SK-N-SH (cell line): ENCODE data around the gene ZXDC. TPM values are rescaled to one million over a fixed set of nuclear protein-coding genes. Genes with fewer than 3 reads are reported as not detected.
A peak's percentile ranks its signal among the peaks of the same experiment; 100 is the strongest.

Source experiments
- CTCF ChIA-PET: fragments of 300-600, 350-600 bp; formaldehyde crosslinking; extraction: SDS; loops from one replicate; lab custom pipeline; 2021; lab: Yijun Ruan, JAX
- POLR2A ChIA-PET: fragments of 350-600 bp; sonication (Branson Sonifier 250); formaldehyde crosslinking; extraction: SDS; loops from one replicate; lab custom pipeline; 2020; ENCODE audit warnings: antibody characterized with exemption, inconsistent platforms; lab: Yijun Ruan, JAX
- DNase-seq: peaks from one replicate; pipeline ENCODE4 v3.0.0; 2012
- H2AFZ ChIP-seq: fragments of 200-600 bp; sonication (generic); 2 replicates; pipeline ENCODE4 v1.8.1; 2016; ENCODE audit warnings: antibody characterized with exemption, mild to moderate bottlenecking, low read depth
- H3F3A ChIP-seq: fragments of 200-600 bp; sonication (generic); replicated peaks from 2 replicates; pipeline ENCODE3; 2016; ENCODE audit warnings: antibody characterized with exemption, mild to moderate bottlenecking; ENCODE audit not compliant: insufficient read depth
- H3K27ac ChIP-seq, 2 experiments: fragments of 200-500 bp in 1 of 2; fragments of 200-600 bp in 1 of 2; sonication (Bioruptor generic) in 1 of 2; sonication (generic), shearing (Covaris generic) in 1 of 2; 2 replicates each; pipeline versions ENCODE4 v1.5.1 to v1.6.1; 2014 to 2016; ENCODE audit warnings: low read depth in 2 of 2, inconsistent platforms in 1 of 2, low read length in 1 of 2, mild to moderate bottlenecking in 1 of 2, mixed read lengths in 1 of 2
- H3K27me3 ChIP-seq: fragments of 200-600 bp; sonication (generic), shearing (Covaris generic); 2 replicates; pipeline ENCODE4 v1.6.1; 2016; ENCODE audit warnings: mixed run types; ENCODE audit not compliant: insufficient read depth
- H3K36me3 ChIP-seq, 2 experiments: fragments of 200-500 bp in 1 of 2; fragments of 200-600 bp in 1 of 2; sonication (Bioruptor generic) in 1 of 2; sonication (generic) in 1 of 2; replicated peaks in 1 of 2; 2 replicates each; pipeline versions ENCODE3 to v1.5.1; 2014 to 2016; ENCODE audit warnings: low read length in 1 of 2, mild to moderate bottlenecking in 1 of 2; ENCODE audit not compliant: insufficient read depth in 2 of 2, control insufficient read depth in 1 of 2
- H3K4me1 ChIP-seq, 2 experiments: fragments of 200-500 bp in 1 of 2; fragments of 200-600 bp in 1 of 2; sonication (Bioruptor generic) in 1 of 2; sonication (generic), shearing (Covaris generic) in 1 of 2; 2 replicates each; pipeline versions ENCODE4 v1.5.1 to v1.6.1; 2014 to 2016; ENCODE audit warnings: low read depth in 1 of 2, low read length in 1 of 2, mixed run types in 1 of 2; ENCODE audit not compliant: insufficient read depth in 2 of 2, control insufficient read depth in 1 of 2
- H3K4me2 ChIP-seq: fragments of 200-600 bp; sonication (generic), shearing (Covaris generic); 2 replicates; pipeline ENCODE4 v1.6.1; 2017; ENCODE audit warnings: mixed run types
- H3K4me3 ChIP-seq, 2 experiments: fragments of 200-500 bp in 1 of 2; fragments of 200-600 bp in 1 of 2; sonication (Bioruptor generic) in 1 of 2; sonication (generic), shearing (Covaris generic) in 1 of 2; 2 replicates each; pipeline versions ENCODE4 v1.5.1 to v1.8.1; 2014 to 2016; ENCODE audit warnings: low read depth in 2 of 2, inconsistent platforms in 1 of 2, low read length in 1 of 2, mild to moderate bottlenecking in 1 of 2, mixed read lengths in 1 of 2, moderate library complexity in 1 of 2
- H3K79me2 ChIP-seq: fragments of 200-600 bp; sonication (generic); 2 replicates; pipeline ENCODE4 v1.8.1; 2017; ENCODE audit warnings: mild to moderate bottlenecking; ENCODE audit not compliant: insufficient read depth
- H3K9ac ChIP-seq: fragments of 200-600 bp; sonication (generic); 2 replicates; pipeline ENCODE4 v1.6.1; 2017; ENCODE audit warnings: mixed run types
- H3K9me2 ChIP-seq: fragments of 200-600 bp; sonication (generic); 2 replicates; pipeline ENCODE4 v1.6.1; 2017; ENCODE audit warnings: mixed run types
- H3K9me3 ChIP-seq: fragments of 200-600 bp; sonication (generic); 2 replicates; pipeline ENCODE4 v1.6.1; 2017; ENCODE audit warnings: mixed run types, mild to moderate bottlenecking, moderate library complexity
- H4K20me1 ChIP-seq: fragments of 200-600 bp; sonication (generic); 2 replicates; pipeline ENCODE4 v1.6.1; 2017; ENCODE audit warnings: mild to moderate bottlenecking, mixed run types; ENCODE audit not compliant: insufficient read depth
- CTCF ChIP-seq: fragments of 200-600 bp; sonication (generic); IDR thresholded peaks from 2 replicates; pipeline ENCODE4 v1.6.1; 2017; ENCODE audit warnings: antibody characterized with exemption, mild to moderate bottlenecking, moderate library complexity
- EP300 ChIP-seq, 2 experiments: IDR thresholded peaks; 2 replicates each; pipeline versions ENCODE4 v1.4.0 to v1.6.1; 2012; ENCODE audit warnings: borderline replicate concordance in 1 of 2, low read depth in 1 of 2, low read length in 1 of 2
- FOSL2 ChIP-seq: IDR thresholded peaks from 2 replicates; pipeline ENCODE4 v1.4.0; 2012; ENCODE audit warnings: low read depth, mild to moderate bottlenecking, moderate library complexity, borderline replicate concordance
- FOXJ3 ChIP-seq: sonication (generic); formaldehyde crosslinking; IDR thresholded peaks from 2 replicates; pipeline ENCODE4 v1.5.1; 2020; ENCODE audit warnings: mild to moderate bottlenecking, missing genetic modification reagents
- MXI1 ChIP-seq: IDR thresholded peaks from 2 replicates; pipeline ENCODE4 v1.6.1; 2012; ENCODE audit warnings: mild to moderate bottlenecking, low read depth, low read length, improper control_type of control experiment
- NFIC ChIP-seq: IDR thresholded peaks from 2 replicates; pipeline ENCODE4 v1.4.0; 2012; ENCODE audit warnings: borderline replicate concordance
- POLR2AphosphoS5 ChIP-seq: IDR thresholded peaks from 2 replicates; pipeline ENCODE4 v1.6.1; 2012; ENCODE audit warnings: low read depth, low read length
- RAD21 ChIP-seq: IDR thresholded peaks from 2 replicates; pipeline ENCODE4 v1.6.1; 2012; ENCODE audit warnings: mild to moderate bottlenecking, low read length
- RCOR1 ChIP-seq: fragments of 150-350 bp; IDR thresholded peaks from 2 replicates; pipeline ENCODE4 v1.6.1; 2017; ENCODE audit warnings: antibody characterized with exemption, low read length
- SIN3A ChIP-seq: IDR thresholded peaks from 2 replicates; pipeline ENCODE4 v1.6.1; 2012; ENCODE audit warnings: low read depth, mild to moderate bottlenecking, low read length, moderate library complexity, borderline replicate concordance
- SMC3 ChIP-seq: IDR thresholded peaks from 2 replicates; pipeline ENCODE4 v1.6.1; 2012; ENCODE audit warnings: low read depth, low read length, improper control_type of control experiment
- TCF12 ChIP-seq: IDR thresholded peaks from 2 replicates; pipeline ENCODE4 v1.4.0; 2012
- USF2 ChIP-seq: fragments of 150-350 bp; IDR thresholded peaks from 2 replicates; pipeline ENCODE4 v1.6.1; 2017; ENCODE audit warnings: antibody characterized with exemption, low read length, low read depth, borderline replicate concordance
- YY1 ChIP-seq: IDR thresholded peaks from 2 replicates; pipeline ENCODE4 v1.4.0; 2012; ENCODE audit warnings: low read depth, mild to moderate bottlenecking
- ZBTB33 ChIP-seq: IDR thresholded peaks from 2 replicates; pipeline ENCODE4 v1.4.0; 2012; ENCODE audit warnings: low read depth, borderline replicate concordance
- WGBS: methylation state at CpG from one replicate; pipeline ENCODE4 v1.1.6; 2017; ENCODE audit warnings: low lambda C conversion rate; 5-methylcytosine and 5-hydroxymethylcytosine counted together
- polyA plus RNA-seq, 3 experiments: library from polyadenylated mRNA; depleted of rRNA; stranded (reverse); fragments of >200 nt; gene quantifications; 2 replicates each; pipeline ENCODE4 v1.2.3, GENCODE V29; 2012

The ZXDC gene
- polyA plus RNA-seq, 1 of the 3 experiments (the other 2 are of a cell fraction): 8.5 TPM

DNA sequence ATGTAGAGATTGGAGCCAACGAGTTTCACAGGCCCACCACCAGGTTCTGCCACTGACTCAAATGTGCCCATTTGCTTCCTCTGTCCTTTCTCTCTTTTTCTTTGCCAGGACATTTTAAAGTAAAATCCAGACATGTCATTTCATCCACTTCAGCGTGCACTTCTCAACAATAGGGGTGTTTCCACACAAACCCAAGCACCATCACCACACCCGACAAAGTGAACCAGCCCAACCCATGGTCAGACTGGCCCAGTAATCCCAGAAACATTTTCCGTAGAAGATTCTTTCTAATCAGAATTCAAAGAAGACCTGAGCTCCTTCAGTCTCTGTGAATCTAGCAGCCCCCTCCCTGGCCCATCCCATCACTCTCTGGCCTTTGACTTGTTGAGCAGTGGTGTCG is 67.6 kb downstream of the ZXDC start:
- no peak for DNase-seq
- POLR2A ChIA-PET: no interaction called here
- Histone ChIP-seq H3K9ac (no peak overlapping the region), H3K9me3 (no peaks in the 10 kb centered on the region), H3K4me2 (no peak overlapping the region), H3K4me1 (peaks cover 0 to 6% of the 10 kb centered on the region in 2 experiments; a peak in 1 of 4 replicates)
- CTCF ChIA-PET: interaction anchor here (0.8 to 1.8 kb wide), 2 partner anchors 13 to 274 kb away, joined by 3 to 5 read pairs; partner anchors contain the start of gene CFAP100
- TF ChIP-seq RAD21 (no peak), ZBTB33 (no peak), EP300 (IDR thresholded peaks at IDR 0.05; ENCODE audit: borderline replicate concordance in 1 of 2, low read depth in 1 of 2, low read length in 1 of 2) (no peak), CTCF (no peak), FOXJ3 (CRISPR knock-in tag) (no peak), TCF12 (no peak), FOSL2 (no peak), POLR2AphosphoS5 (no peak), SMC3 (no peak), MXI1 (no peak), NFIC (no peak)
- TF ChIP-seq, all 33 proteins: peak for 0
- no peak overlapping the region for H3K27ac ChIP-seq
- no peak overlapping the region for H3K4me3 ChIP-seq
- H4K20me1 ChIP-seq: no peaks in the 10 kb centered on the region
- H3K79me2 ChIP-seq: no peaks in the 10 kb centered on the region
- no peaks in the 10 kb centered on the region for H3F3A ChIP-seq
- H2AFZ ChIP-seq: no peak overlapping the region
- no peaks in the 10 kb centered on the region for H3K36me3 ChIP-seq
- WGBS: 54% methylated on average over 5 of the region's 5 CpGs
- peaks cover 20% of the 10 kb centered on the region; the same call in 1 of the 2 replicates for H3K27me3 ChIP-seq
- no peaks in the 10 kb centered on the region for H3K9me2 ChIP-seq

DNA sequence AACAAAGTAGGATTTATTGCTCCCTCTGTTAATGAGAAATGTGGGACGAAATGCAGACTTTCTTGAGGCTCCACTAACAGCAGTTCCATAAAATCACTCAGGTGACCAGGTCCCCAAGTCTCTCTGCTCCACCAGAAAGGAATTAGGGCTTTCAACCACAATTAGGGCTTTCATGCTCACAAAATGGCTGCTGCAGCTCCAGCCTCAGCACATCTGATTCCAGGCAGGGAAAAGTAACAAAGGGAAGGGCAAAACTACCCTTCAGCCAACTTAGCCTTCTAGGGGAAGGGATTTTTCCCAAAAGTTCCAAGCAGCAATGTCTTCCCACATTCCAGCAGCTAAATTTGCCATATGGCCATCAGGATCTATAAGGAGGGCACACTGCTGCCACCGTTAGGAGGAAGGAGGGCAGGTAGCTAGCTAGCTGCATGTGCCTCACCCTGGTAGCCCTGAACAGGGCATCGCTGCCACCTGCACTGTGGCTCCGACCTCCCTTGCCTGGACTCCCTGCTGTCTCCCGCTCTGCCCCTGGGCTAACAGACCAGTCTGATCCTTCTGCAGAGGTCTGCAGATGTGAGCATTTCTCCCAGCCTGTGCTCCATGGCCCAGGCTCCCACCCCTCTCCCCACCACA is 68.2 kb downstream of the ZXDC start:
- Histone ChIP-seq H3K27ac (0 out of 4 replicates have a peak overlapping the region, but pooled peaks of 1 of the 2 experiments have one; percentile 2), H3K9me2 (no peaks in the 10 kb centered on the region), H4K20me1 (no peaks in the 10 kb centered on the region), H3K79me2 (no peaks in the 10 kb centered on the region), H3K9me3 (no peaks in the 10 kb centered on the region), H3K27me3 (peaks cover 20% of the 10 kb centered on the region; the same call in 1 of the 2 replicates), H3K4me1 (peaks cover 0 to 6% of the 10 kb centered on the region in 2 experiments; a peak in 1 of 4 replicates)
- POLR2A ChIA-PET: no interaction called here
- CTCF ChIA-PET: interaction anchor here (0.8 to 1.8 kb wide), 5 partner anchors 11 to 273 kb away, joined by 3 to 7 read pairs (median 4); partner anchors contain the start of genes CFAP100 and ZXDC
- peak; percentile 72 for DNase-seq
- TF ChIP-seq RAD21 (no peak), USF2 (no peak), RCOR1 (0 out of 2 replicates have a peak, but pooled peaks have one; percentile 36), EP300 (IDR thresholded peaks at IDR 0.05; ENCODE audit: borderline replicate concordance in 1 of 2, low read depth in 1 of 2, low read length in 1 of 2) (peak in 1 of 2 experiments; percentile 38; a peak in 1 of 4 replicates), YY1 (no peak), SIN3A (no peak)
- TF ChIP-seq, all 33 proteins: peak for 2
- Histone ChIP-seq H2AFZ (no peak overlapping the region), H3K9ac (no peak overlapping the region), H3K36me3 (no peaks in the 10 kb centered on the region), H3F3A (no peaks in the 10 kb centered on the region), H3K4me2 (no peak overlapping the region), H3K4me3 (no peak overlapping the region)
- 18% methylated on average over 3 of the region's 5 CpGs for WGBS
